ENCODE results near the gene RAET1E.

Gene RAET1E

GRCh38 chr6:149897015-149897697 is 757 bp downstream of the RAET1E start:
- no peak overlapping the region for H2BK120ac ChIP-seq (ENCODE audit: low read depth, low read length)
- H3K9me3 ChIP-seq (replicated peaks in 1 of 2; ENCODE audit: control insufficient read depth in 2 of 2, insufficient read depth in 1 of 2, low read depth in 1 of 2, low read length in 2 of 2) = no peaks in the 10 kb centered on the region
- H3K4me1 ChIP-seq (ENCODE audit: control insufficient read depth in 2 of 2, insufficient read depth in 1 of 2, low read depth in 1 of 2, low read length in 2 of 2) = no peaks in the 10 kb centered on the region
- H3K4me2 ChIP-seq (ENCODE audit: insufficient read depth, low read length, poor library complexity, severe bottlenecking) = no peak overlapping the region
- no peak overlapping the region for H2BK15ac ChIP-seq (ENCODE audit: low read length)
- no peaks in the 10 kb centered on the region for H3K36me3 ChIP-seq (replicated peaks in 1 of 2; ENCODE audit: control insufficient read depth in 2 of 2, insufficient read depth in 2 of 2, low read length in 2 of 2)
- H3K18ac ChIP-seq (ENCODE audit: low read length) = no peak overlapping the region
- no CpG with 5 or more reads among the region's 13 CpGs for WGBS, 2 donors (ENCODE audit: extremely low coverage in 2 of 2, insufficient read length in 2 of 2, insufficient replicate concordance in 1 of 2)
- no peak overlapping the region for H4K8ac ChIP-seq (ENCODE audit: low read depth, low read length)
- no peak for DNase-seq (ENCODE audit: low spot score)
- H3K27ac ChIP-seq (replicated peaks; ENCODE audit: low read length) = no peak overlapping the region
- no peak overlapping the region for H3K4me3 ChIP-seq (ENCODE audit: low read length in 2 of 2)
- no peak overlapping the region for H2AK5ac ChIP-seq (ENCODE audit: low read depth, low read length)
- H4K91ac ChIP-seq (ENCODE audit: low read depth, low read length, poor library complexity) = no peak overlapping the region
- no peaks in the 10 kb centered on the region for H3K79me1 ChIP-seq (ENCODE audit: low read depth, low read length)
- H3K9ac ChIP-seq (ENCODE audit: low read depth, low read length, poor library complexity) = no peak overlapping the region
- no peak overlapping the region for H2BK5ac ChIP-seq (ENCODE audit: low read length)
- no peak overlapping the region for H2BK12ac ChIP-seq (ENCODE audit: low read length)
- H3K14ac ChIP-seq (ENCODE audit: low read length) = no peak overlapping the region
- H3K27me3 ChIP-seq (ENCODE audit: control insufficient read depth in 3 of 3, insufficient read depth in 3 of 3, low read depth in 1 of 3, low read length in 3 of 3) = peaks cover 0 to 20% (median 0%) of the 10 kb centered on the region in 3 experiments
- H3K23ac ChIP-seq (ENCODE audit: low read depth, low read length, poor library complexity) = no peak overlapping the region
- no peak overlapping the region for H3K4ac ChIP-seq (ENCODE audit: low read length)
- no peak overlapping the region for H2AFZ ChIP-seq (ENCODE audit: low read length)

GRCh38 chr6:149896491-149896890 is 1.4 kb downstream of the RAET1E start:
- no peak overlapping the region for H4K91ac ChIP-seq (ENCODE audit: low read depth, low read length, poor library complexity)
- no peak overlapping the region for H3K4me3 ChIP-seq (ENCODE audit: low read length in 2 of 2)
- no peak overlapping the region for H4K8ac ChIP-seq (ENCODE audit: low read depth, low read length)
- no peak overlapping the region for H3K9ac ChIP-seq (ENCODE audit: low read depth, low read length, poor library complexity)
- H3K18ac ChIP-seq (ENCODE audit: low read length) = no peak overlapping the region
- H3K27me3 ChIP-seq (ENCODE audit: control insufficient read depth in 3 of 3, insufficient read depth in 3 of 3, low read depth in 1 of 3, low read length in 3 of 3) = peaks cover 0 to 17% (median 0%) of the 10 kb centered on the region in 3 experiments
- H3K36me3 ChIP-seq (replicated peaks in 1 of 2; ENCODE audit: control insufficient read depth in 2 of 2, insufficient read depth in 2 of 2, low read length in 2 of 2) = no peaks in the 10 kb centered on the region
- H2BK5ac ChIP-seq (ENCODE audit: low read length) = no peak overlapping the region
- no peak for DNase-seq (ENCODE audit: low spot score)
- H3K14ac ChIP-seq (ENCODE audit: low read length) = no peak overlapping the region
- H3K4me2 ChIP-seq (ENCODE audit: insufficient read depth, low read length, poor library complexity, severe bottlenecking) = no peak overlapping the region
- no peaks in the 10 kb centered on the region for H3K79me1 ChIP-seq (ENCODE audit: low read depth, low read length)
- H3K4me1 ChIP-seq (ENCODE audit: control insufficient read depth in 2 of 2, insufficient read depth in 1 of 2, low read depth in 1 of 2, low read length in 2 of 2) = no peaks in the 10 kb centered on the region
- H3K23ac ChIP-seq (ENCODE audit: low read depth, low read length, poor library complexity) = peak overlapping the region; percentile 61
- no peak overlapping the region for H2BK120ac ChIP-seq (ENCODE audit: low read depth, low read length)
- H3K4ac ChIP-seq (ENCODE audit: low read length) = no peak overlapping the region
- no peaks in the 10 kb centered on the region for H3K9me3 ChIP-seq (replicated peaks in 1 of 2; ENCODE audit: control insufficient read depth in 2 of 2, insufficient read depth in 1 of 2, low read depth in 1 of 2, low read length in 2 of 2)
- H2BK12ac ChIP-seq (ENCODE audit: low read length) = no peak overlapping the region
- no peak overlapping the region for H3K27ac ChIP-seq (replicated peaks; ENCODE audit: low read length)
- H2AFZ ChIP-seq (ENCODE audit: low read length) = no peak overlapping the region
- WGBS, 2 donors (ENCODE audit: extremely low coverage in 2 of 2, insufficient read length in 2 of 2, insufficient replicate concordance in 1 of 2) = no CpG with 5 or more reads among the region's 3 CpGs
- H2AK5ac ChIP-seq (ENCODE audit: low read depth, low read length) = no peak overlapping the region
- H2BK15ac ChIP-seq (ENCODE audit: low read length) = no peak overlapping the region

- H2BK15ac ChIP-seq (ENCODE audit: low read length) = no peak overlapping the region
- DNase-seq (ENCODE audit: low spot score) = no peak
- no peak overlapping the region for H2AFZ ChIP-seq (ENCODE audit: low read length)
- H3K36me3 ChIP-seq (replicated peaks in 1 of 2; ENCODE audit: control insufficient read depth in 2 of 2, insufficient read depth in 2 of 2, low read length in 2 of 2) = no peaks in the 10 kb centered on the region
- no peak overlapping the region for H4K8ac ChIP-seq (ENCODE audit: low read depth, low read length)
- no peak overlapping the region for H3K18ac ChIP-seq (ENCODE audit: low read length)
- no peaks in the 10 kb centered on the region for H3K9me3 ChIP-seq (replicated peaks in 1 of 2; ENCODE audit: control insufficient read depth in 2 of 2, insufficient read depth in 1 of 2, low read depth in 1 of 2, low read length in 2 of 2)
- no peak overlapping the region for H3K9ac ChIP-seq (ENCODE audit: low read depth, low read length, poor library complexity)
- no peak overlapping the region for H3K27ac ChIP-seq (replicated peaks; ENCODE audit: low read length)
- no peak overlapping the region for H4K91ac ChIP-seq (ENCODE audit: low read depth, low read length, poor library complexity)
- no peak overlapping the region for H3K4me2 ChIP-seq (ENCODE audit: insufficient read depth, low read length, poor library complexity, severe bottlenecking)
- H3K4me1 ChIP-seq (ENCODE audit: control insufficient read depth in 2 of 2, insufficient read depth in 1 of 2, low read depth in 1 of 2, low read length in 2 of 2) = no peaks in the 10 kb centered on the region
- no peak overlapping the region for H3K23ac ChIP-seq (ENCODE audit: low read depth, low read length, poor library complexity)
- H3K4me3 ChIP-seq (ENCODE audit: low read length in 2 of 2) = no peak overlapping the region
- no peak overlapping the region for H2BK5ac ChIP-seq (ENCODE audit: low read length)
- H2BK12ac ChIP-seq (ENCODE audit: low read length) = no peak overlapping the region
- no peak overlapping the region for H2BK120ac ChIP-seq (ENCODE audit: low read depth, low read length)
- no peak overlapping the region for H2AK5ac ChIP-seq (ENCODE audit: low read depth, low read length)
- H3K14ac ChIP-seq (ENCODE audit: low read length) = no peak overlapping the region
- H3K27me3 ChIP-seq (ENCODE audit: control insufficient read depth in 3 of 3, insufficient read depth in 3 of 3, low read depth in 1 of 3, low read length in 3 of 3) = peaks cover 0 to 18% (median 0%) of the 10 kb centered on the region in 3 experiments
- no CpG with 5 or more reads among the region's 5 CpGs for WGBS, 2 donors (ENCODE audit: extremely low coverage in 2 of 2, insufficient read length in 2 of 2, insufficient replicate concordance in 1 of 2)
- H3K79me1 ChIP-seq (ENCODE audit: low read depth, low read length) = no peaks in the 10 kb centered on the region
- no peak overlapping the region for H3K4ac ChIP-seq (ENCODE audit: low read length)
Observed at GRCh38 chr6:149895833-149896271, 2.1 kb downstream of the RAET1E start.

- no peaks in the 10 kb centered on the region for H3K9me3 ChIP-seq (replicated peaks in 1 of 2; ENCODE audit: control insufficient read depth in 2 of 2, insufficient read depth in 1 of 2, low read depth in 1 of 2, low read length in 2 of 2)
- no CpG with 5 or more reads among the region's 7 CpGs for WGBS, 2 donors (ENCODE audit: extremely low coverage in 2 of 2, insufficient read length in 2 of 2, insufficient replicate concordance in 1 of 2)
- no peak overlapping the region for H2BK15ac ChIP-seq (ENCODE audit: low read length)
- peaks cover 0 to 18% (median 0%) of the 10 kb centered on the region in 3 experiments for H3K27me3 ChIP-seq (ENCODE audit: control insufficient read depth in 3 of 3, insufficient read depth in 3 of 3, low read depth in 1 of 3, low read length in 3 of 3)
- H3K4me1 ChIP-seq (ENCODE audit: control insufficient read depth in 2 of 2, insufficient read depth in 1 of 2, low read depth in 1 of 2, low read length in 2 of 2) = no peaks in the 10 kb centered on the region
- H3K14ac ChIP-seq (ENCODE audit: low read length) = no peak overlapping the region
- H2AFZ ChIP-seq (ENCODE audit: low read length) = no peak overlapping the region
- no peaks in the 10 kb centered on the region for H3K36me3 ChIP-seq (replicated peaks in 1 of 2; ENCODE audit: control insufficient read depth in 2 of 2, insufficient read depth in 2 of 2, low read length in 2 of 2)
- H3K23ac ChIP-seq (ENCODE audit: low read depth, low read length, poor library complexity) = no peak overlapping the region
- no peak for DNase-seq (ENCODE audit: low spot score)
- H3K4me2 ChIP-seq (ENCODE audit: insufficient read depth, low read length, poor library complexity, severe bottlenecking) = no peak overlapping the region
- no peaks in the 10 kb centered on the region for H3K79me1 ChIP-seq (ENCODE audit: low read depth, low read length)
- no peak overlapping the region for H2BK5ac ChIP-seq (ENCODE audit: low read length)
- no peak overlapping the region for H3K27ac ChIP-seq (replicated peaks; ENCODE audit: low read length)
- H4K91ac ChIP-seq (ENCODE audit: low read depth, low read length, poor library complexity) = no peak overlapping the region
- H3K4me3 ChIP-seq (ENCODE audit: low read length in 2 of 2) = no peak overlapping the region
- H4K8ac ChIP-seq (ENCODE audit: low read depth, low read length) = no peak overlapping the region
- no peak overlapping the region for H3K9ac ChIP-seq (ENCODE audit: low read depth, low read length, poor library complexity)
- no peak overlapping the region for H2BK12ac ChIP-seq (ENCODE audit: low read length)
- no peak overlapping the region for H3K18ac ChIP-seq (ENCODE audit: low read length)
- no peak overlapping the region for H2BK120ac ChIP-seq (ENCODE audit: low read depth, low read length)
- no peak overlapping the region for H2AK5ac ChIP-seq (ENCODE audit: low read depth, low read length)
- no peak overlapping the region for H3K4ac ChIP-seq (ENCODE audit: low read length)
Observed at GRCh38 chr6:149895048-149895590, 2.8 kb downstream of the RAET1E start.
